GM12878 (cell line): ENCODE measurements around the gene BCOR. TPM values are rescaled to one million over a fixed set of nuclear protein-coding genes. Genes with fewer than 3 reads are reported as not detected.
A peak's percentile ranks its signal among the peaks of the same experiment; 100 is the strongest.

ENCODE experiments used
- ASH2L ChIP-seq: fragments of 300-600, 200-600 bp; sonication (generic); IDR thresholded peaks from 2 replicates; pipeline ENCODE4 v1.6.1; 2017; ENCODE audit warnings: low read depth, mild to moderate bottlenecking, borderline replicate concordance
- EGR1 ChIP-seq, 2 experiments: IDR thresholded peaks; 1 replicate in 1 of 2; 2 replicates in 1 of 2; pipeline ENCODE4 v1.6.1; 2011 to 2012; ENCODE audit warnings: low read depth in 2 of 2, low read length in 2 of 2, borderline replicate concordance in 1 of 2, mild to moderate bottlenecking in 1 of 2, moderate library complexity in 1 of 2
- FOS ChIP-seq: IDR thresholded peaks from 3 replicates; pipeline ENCODE4 v1.6.1; 2011; ENCODE audit warnings: borderline replicate concordance; ENCODE audit not compliant: insufficient read length; ENCODE audit errors: extremely low read depth
- IKZF2 ChIP-seq, 2 experiments: fragments of 450-650 bp; IDR thresholded peaks; 2 replicates each; pipeline ENCODE4 v1.6.1; 2017; ENCODE audit warnings: mild to moderate bottlenecking in 2 of 2, moderate library complexity in 2 of 2
- IRF4 ChIP-seq: IDR thresholded peaks from 2 replicates; pipeline ENCODE4 v1.6.1; 2011; ENCODE audit warnings: low read depth, low read length
- KAT2A ChIP-seq: conservative IDR thresholded peaks from 2 replicates; pipeline ENCODE4 v1.6.1; 2011; ENCODE audit warnings: low read depth, low read length; ENCODE audit not compliant: control insufficient read depth
- MEF2B ChIP-seq: fragments of 450-650 bp; IDR thresholded peaks from 2 replicates; pipeline ENCODE4 v1.6.1; 2018; ENCODE audit warnings: mild to moderate bottlenecking, moderate library complexity; ENCODE audit not compliant: partially characterized antibody, poor library complexity, severe bottlenecking
- NKRF ChIP-seq: fragments of 450-650 bp; conservative IDR thresholded peaks from 2 replicates; pipeline ENCODE4 v1.6.1; 2017; ENCODE audit warnings: mild to moderate bottlenecking, moderate library complexity
- NR2C2 ChIP-seq: IDR thresholded peaks from 2 replicates; pipeline ENCODE4 v1.6.1; 2011; ENCODE audit warnings: borderline replicate concordance, low read depth; ENCODE audit not compliant: control insufficient read depth, insufficient read length
- NRF1 ChIP-seq: conservative IDR thresholded peaks from 2 replicates; pipeline ENCODE4 v1.6.1; 2011; ENCODE audit warnings: mild to moderate bottlenecking, low read depth, low read length, improper control_type of control experiment
- PBX3 ChIP-seq: IDR thresholded peaks from 2 replicates; pipeline ENCODE4 v1.6.1; 2011; ENCODE audit warnings: mild to moderate bottlenecking, low read depth, low read length, moderate library complexity; ENCODE audit not compliant: insufficient replicate concordance
- POLR2A ChIP-seq: IDR thresholded peaks from 2 replicates; pipeline ENCODE4 v1.6.1; 2011; ENCODE audit warnings: low read depth, mild to moderate bottlenecking, low read length
- POLR2AphosphoS5 ChIP-seq: IDR thresholded peaks from 2 replicates; pipeline ENCODE4 v1.6.1; 2011; ENCODE audit warnings: mild to moderate bottlenecking, low read length, inconsistent platforms
- REST ChIP-seq: IDR thresholded peaks from 2 replicates; pipeline ENCODE4 v1.6.1; 2012; ENCODE audit warnings: mild to moderate bottlenecking, low read depth, low read length
- SIX5 ChIP-seq: IDR thresholded peaks from 2 replicates; pipeline ENCODE4 v1.6.1; 2011; ENCODE audit warnings: mild to moderate bottlenecking, low read depth, low read length, moderate library complexity; ENCODE audit not compliant: severe bottlenecking
- TAF1 ChIP-seq: IDR thresholded peaks from 2 replicates; pipeline ENCODE4 v1.6.1; 2011; ENCODE audit warnings: mild to moderate bottlenecking, low read depth, low read length, borderline replicate concordance
- YBX1 ChIP-seq: fragments of 450-650 bp; IDR thresholded peaks from 2 replicates; pipeline ENCODE4 v1.6.1; 2016; ENCODE audit warnings: antibody characterized with exemption
- YY1 ChIP-seq: IDR thresholded peaks from 2 replicates; pipeline ENCODE4 v1.6.1; 2011; ENCODE audit warnings: low read depth, mild to moderate bottlenecking, low read length
- ZNF207 ChIP-seq: fragments of 450-650 bp; IDR thresholded peaks from 2 replicates; pipeline ENCODE4 v1.6.1; 2014; ENCODE audit warnings: antibody characterized with exemption, mild to moderate bottlenecking, borderline replicate concordance
- polyA plus RNA-seq, 11 experiments: library from polyadenylated mRNA; depleted of rRNA in 4 of 11; unstranded in 6 of 11; stranded (reverse) in 5 of 11; fragments of >200 nt; fragmentation: Nextera tagmentation in 4 of 11; fragmentation: Illumina TruSeq in 1 of 11; extraction: Ambion mirVana in 4 of 11; extraction: Trizol in 1 of 11; gene quantifications; 1 replicate in 1 of 11; 2 replicates in 10 of 11; pipeline versions ENCODE4 v1.2.1 to v1.2.3, GENCODE V29; 2011 to 2016; ENCODE audit warnings: inconsistent platforms in 2 of 11, missing spikeins in 2 of 11, low read depth in 1 of 11
- total RNA-seq, 4 experiments: library from RNA; depleted of rRNA in 3 of 4; stranded (reverse); fragments of >200 nt in 3 of 4; fragmentation: Illumina TruSeq in 1 of 4; extraction: Trizol in 1 of 4; gene quantifications; 2 replicates each; pipeline versions ENCODE4 v1.2.1 to v1.2.3, GENCODE V29; 2013 to 2021

Gene BCOR
- total and polyA plus RNA-seq, 10 of the 15 experiments (the other 5 are each of a cell fraction or from before 2014, with no cell fraction given), result 5.1 to 16.4 (median 10.1) TPM

DNA sequence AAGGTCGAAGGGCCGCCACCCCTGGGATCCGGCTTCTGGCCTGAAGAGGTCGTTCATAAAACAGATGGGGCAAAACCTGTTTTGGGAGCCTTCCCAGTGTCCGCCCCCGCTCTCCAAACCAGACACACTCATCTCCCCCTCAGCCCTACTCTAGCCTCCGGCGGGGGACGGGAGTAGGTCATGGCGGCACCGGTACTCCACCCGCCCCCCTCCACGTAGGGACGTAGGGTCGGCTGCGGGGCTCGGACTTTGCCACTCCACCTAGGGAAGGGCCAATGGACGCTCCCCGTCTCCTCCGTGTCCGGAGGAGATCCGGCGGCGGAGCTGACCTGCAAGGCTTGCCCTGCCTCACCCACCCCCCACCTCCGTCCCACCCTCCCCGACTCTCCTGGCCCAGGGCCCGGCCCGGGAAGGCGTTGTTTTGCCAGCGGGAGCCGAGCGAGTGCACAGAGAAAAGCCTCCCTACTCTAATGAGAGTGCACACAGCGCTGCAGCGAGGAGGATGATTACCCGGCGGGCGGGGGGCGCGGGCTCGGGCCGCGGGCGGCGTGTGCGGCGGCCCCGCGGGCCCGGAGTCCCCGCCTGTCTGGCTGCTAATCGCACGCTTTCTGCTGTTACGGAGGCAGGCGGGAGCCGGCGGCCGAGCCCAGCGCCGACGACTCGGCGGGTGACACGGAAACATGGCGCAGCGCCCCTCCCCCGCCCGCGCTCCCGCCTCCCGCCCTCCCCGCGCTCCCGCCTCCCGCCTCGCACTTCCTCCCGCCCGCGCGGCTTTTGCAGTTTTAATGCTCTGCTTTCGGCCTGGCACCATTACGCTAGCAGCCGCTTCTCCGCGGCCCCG, 8.3 kb upstream of the BCOR start (continued):
- TF ChIP-seq NKRF (no peak), ZNF207 (no peak), IKZF2 (IDR thresholded peaks at IDR 0.05) (no peak), POLR2AphosphoS5 (no peak), NRF1 (no peak), FOS (no peak), ASH2L (no peak), YBX1 (no peak), POLR2A (peak; percentile 17; the same call in 1 of the 2 replicates), REST (no peak), EGR1 (IDR thresholded peaks at IDR 0.05; ENCODE audit: borderline replicate concordance in 1 of 2, low read depth in 2 of 2, low read length in 2 of 2) (peak in 1 of 2 experiments; percentile 29; a peak in 1 of 3 replicates), IRF4 (no peak), NR2C2 (no peak), YY1 (0 out of 2 replicates have a peak, but pooled peaks have one; percentile 15), PBX3 (no peak), KAT2A (no peak), SIX5 (no peak), TAF1 (peak; percentile 40; the same call in 1 of the 2 replicates), MEF2B (no peak)
